HG03175 (cell line): Measurements from ENCODE around the gene TTLL11.
"Not testable (repeated sequence)": the region's sequence is repeated elsewhere in the genome, so short reads cannot be mapped to it uniquely, and the experiment has no call there.

Source experiments
- ATAC-seq: cut with Tn5 transposase; IDR thresholded peaks from one replicate; pipeline ENCODE4 v1.9.1; 2021; ENCODE audit warnings: mild to moderate bottlenecking, moderate library complexity; ENCODE audit not compliant: unreplicated experiment

Gene TTLL11

GRCh38 chr9:121914604-121915303, 178.4 kb downstream of the TTLL11 start:
- no peak for ATAC-seq

- ATAC-seq, result no peak
Observed at GRCh38 chr9:121914017-121914595, 179.0 kb downstream of the TTLL11 start.

- no peak for ATAC-seq
Observed at GRCh38 chr9:121912812-121913627, 180.1 kb downstream of the TTLL11 start.

GRCh38 chr9:121910491-121911040, 182.5 kb downstream of the TTLL11 start:
- no peak for ATAC-seq

- ATAC-seq, result no peak
Observed at GRCh38 chr9:121909111-121909510, 184.0 kb downstream of the TTLL11 start.

GRCh38 chr9:121906074-121906870, 186.8 kb downstream of the TTLL11 start:
- no peak for ATAC-seq

GRCh38 chr9:121902461-121903135, 190.5 kb downstream of the TTLL11 start:
- no peak for ATAC-seq

GRCh38 chr9:121901616-121902015, 191.5 kb downstream of the TTLL11 start:
- ATAC-seq, result no peak

GRCh38 chr9:121900163-121900562, 192.9 kb downstream of the TTLL11 start:
- ATAC-seq, result no peak

GRCh38 chr9:121898856-121899255, 194.3 kb downstream of the TTLL11 start:
- no peak for ATAC-seq

- no peak for ATAC-seq
Observed at GRCh38 chr9:121897140-121897539, 196.0 kb downstream of the TTLL11 start.

GRCh38 chr9:121896545-121896943, 196.6 kb downstream of the TTLL11 start:
- no peak for ATAC-seq

GRCh38 chr9:121895818-121896544, 197.1 kb downstream of the TTLL11 start:
- ATAC-seq, result no peak

GRCh38 chr9:121895358-121895757, 197.8 kb downstream of the TTLL11 start:
- ATAC-seq, result no peak

GRCh38 chr9:121894380-121894779, 198.7 kb downstream of the TTLL11 start:
- not testable (repeated sequence) for ATAC-seq

GRCh38 chr9:121893786-121894185, 199.3 kb downstream of the TTLL11 start:
- no peak for ATAC-seq

- no peak for ATAC-seq
Observed at GRCh38 chr9:121892706-121893105, 200.4 kb downstream of the TTLL11 start.

- no peak for ATAC-seq
Observed at GRCh38 chr9:121890746-121891145, 202.4 kb downstream of the TTLL11 start.

GRCh38 chr9:121889990-121890563, 203.0 kb downstream of the TTLL11 start:
- ATAC-seq, result no peak
